Hematopoietic multipotent progenitor cell treated with erythropoietin and hydrocortisone succinate and interleukin-3 and kit ligand, for 6 days (in vitro differentiated cells): ENCODE results near the gene SLC4A4.

ENCODE experiments used
- DNase-seq: peaks from one replicate; pipeline ENCODE4 v3.0.0-alpha.2; 2015

Gene SLC4A4

GRCh38 chr4:71607780-71608677, 269.2 kb downstream of the SLC4A4 start:
- DNase-seq, result no peak

- no peak for DNase-seq
Measured at GRCh38 chr4:71608678-71609071, 269.9 kb downstream of the SLC4A4 start.

GRCh38 chr4:71609167-71609566, 270.3 kb downstream of the SLC4A4 start:
- no peak for DNase-seq

GRCh38 chr4:71609651-71610050, 270.8 kb downstream of the SLC4A4 start:
- DNase-seq, result no peak

- no peak for DNase-seq
Measured at GRCh38 chr4:71614621-71615020, 275.8 kb downstream of the SLC4A4 start.

- DNase-seq, result no peak
Measured at GRCh38 chr4:71616168-71616811, 277.5 kb downstream of the SLC4A4 start.
